Astrocyte (in vitro differentiated cells and primary cell): ENCODE data around the gene NWD2.

Experiments
- CTCF ChIP-seq: IDR thresholded peaks from 2 replicates; pipeline ENCODE4 v1.5.1; 2011; ENCODE audit warnings: low read depth, mild to moderate bottlenecking, inconsistent platforms, low read length, moderate library complexity; ENCODE audit not compliant: insufficient read depth
- EZH2 ChIP-seq: IDR thresholded peaks from 2 replicates; pipeline ENCODE4 v1.6.1; 2012; ENCODE audit warnings: mild to moderate bottlenecking, low read length, inconsistent platforms; ENCODE audit not compliant: insufficient read depth

GRCh38 chr4:37388681-37389365, 144.3 kb downstream of the NWD2 start:
- no peak for TF ChIP-seq CTCF
- TF ChIP-seq EZH2, result no peak
